CD4-positive, alpha-beta T cell treated with Interleukin-15 for 1 hour (primary cell): Measurements from ENCODE around the gene PRSS38.

Experiments used
- DNase-seq: peaks from one replicate; pipeline ENCODE4 v3.0.0-alpha.2; 2020

PRSS38 gene

GRCh38 chr1:227793948-227794816, 21.3 kb upstream of the PRSS38 start:
- no peak for DNase-seq

GRCh38 chr1:227794817-227795192, 20.7 kb upstream of the PRSS38 start:
- no peak for DNase-seq

- no peak for DNase-seq
Measured at GRCh38 chr1:227795732-227796131, 19.7 kb upstream of the PRSS38 start.

GRCh38 chr1:227796359-227796915, 19.0 kb upstream of the PRSS38 start:
- no peak for DNase-seq

GRCh38 chr1:227797144-227797543, 18.3 kb upstream of the PRSS38 start:
- DNase-seq, result no peak

- DNase-seq, result no peak
Measured at GRCh38 chr1:227797625-227798024, 17.9 kb upstream of the PRSS38 start.

GRCh38 chr1:227798078-227798802, 17.2 kb upstream of the PRSS38 start:
- no peak for DNase-seq

GRCh38 chr1:227799756-227800155, 15.7 kb upstream of the PRSS38 start:
- no peak for DNase-seq

- no peak for DNase-seq
Measured at GRCh38 chr1:227803933-227804332, 11.5 kb upstream of the PRSS38 start.

- DNase-seq, result no peak
Measured at GRCh38 chr1:227805606-227806197, 9.8 kb upstream of the PRSS38 start.

- no peak for DNase-seq
Measured at GRCh38 chr1:227808566-227808965, 6.9 kb upstream of the PRSS38 start.

GRCh38 chr1:227809026-227809425, 6.4 kb upstream of the PRSS38 start:
- no peak for DNase-seq

GRCh38 chr1:227813962-227814361, 1.5 kb upstream of the PRSS38 start:
- no peak for DNase-seq

GRCh38 chr1:227816750-227817446, 1.4 kb downstream of the PRSS38 start:
- no peak for DNase-seq

GRCh38 chr1:227823537-227823936, 8.1 kb downstream of the PRSS38 start:
- DNase-seq, result no peak

GRCh38 chr1:227824204-227824603, 8.7 kb downstream of the PRSS38 start:
- no peak for DNase-seq

GRCh38 chr1:227828786-227829185, 13.3 kb downstream of the PRSS38 start:
- DNase-seq, result no peak

- no peak for DNase-seq
Measured at GRCh38 chr1:227838181-227838580, 22.7 kb downstream of the PRSS38 start.

GRCh38 chr1:227841096-227841495, 25.6 kb downstream of the PRSS38 start:
- no peak for DNase-seq

GRCh38 chr1:227844320-227845146, 29.1 kb downstream of the PRSS38 start:
- DNase-seq, result no peak

- DNase-seq, result no peak
Measured at GRCh38 chr1:227845147-227845458, 29.6 kb downstream of the PRSS38 start.

GRCh38 chr1:227845519-227845918, 30.0 kb downstream of the PRSS38 start:
- no peak for DNase-seq
